Smooth muscle cell of the coronary artery (primary cell): ENCODE data around the gene KDM1A. TPM values are rescaled to one million over a fixed set of nuclear protein-coding genes. Genes with fewer than 3 reads are reported as not detected.

Experiments used
- total RNA-seq: library from RNA; depleted of rRNA; stranded (reverse); fragments of >200 nt; gene quantifications from 2 replicates; pipeline ENCODE4 v1.2.3, GENCODE V29; 2014; ENCODE audit warnings: low replicate concordance

The KDM1A gene
- total RNA-seq, result 59.1 and 132 TPM in 2 replicates

DNA sequence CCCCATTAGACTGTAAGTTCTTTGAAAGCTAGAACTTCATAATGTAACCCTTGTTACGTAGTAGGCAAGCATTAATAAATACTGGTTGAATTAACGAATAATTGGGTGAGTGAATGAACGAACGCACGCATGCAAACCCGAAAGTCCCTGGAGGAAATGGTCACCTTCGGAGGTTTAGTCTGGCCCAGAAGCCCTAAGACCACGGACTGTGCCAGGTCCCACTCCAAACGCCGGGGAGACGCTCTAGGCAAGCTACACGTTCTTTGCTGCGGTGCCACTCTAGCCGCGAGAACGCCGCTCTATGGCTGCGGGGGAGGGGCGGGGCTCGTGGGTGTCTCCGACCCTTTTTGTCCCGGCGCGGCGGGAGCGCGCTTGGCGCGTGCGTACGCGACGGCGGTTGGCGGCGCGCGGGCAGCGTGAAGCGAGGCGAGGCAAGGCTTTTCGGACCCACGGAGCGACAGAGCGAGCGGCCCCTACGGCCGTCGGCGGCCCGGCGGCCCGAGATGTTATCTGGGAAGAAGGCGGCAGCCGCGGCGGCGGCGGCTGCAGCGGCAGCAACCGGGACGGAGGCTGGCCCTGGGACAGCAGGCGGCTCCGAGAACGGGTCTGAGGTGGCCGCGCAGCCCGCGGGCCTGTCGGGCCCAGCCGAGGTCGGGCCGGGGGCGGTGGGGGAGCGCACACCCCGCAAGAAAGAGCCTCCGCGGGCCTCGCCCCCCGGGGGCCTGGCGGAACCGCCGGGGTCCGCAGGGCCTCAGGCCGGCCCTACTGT lies at the start of gene KDM1A:
KDM1A (plus strand) TSS at position 375 of the 769 bp plus-strand sequence; CDS start at position 504, 129 bp downstream.

GRCh38 chr1:22972760-22973159 lies 46.5 kb upstream of the KDM1A start, which contains the start of gene LACTBL1:
LACTBL1 (minus strand) TSS chr1:22972866; CDS start chr1:22972316, 550 bp downstream.

Other genes starting within 250 kb of the KDM1A start
- gene LACTBL1, start 46.6 kb upstream of the KDM1A start, total RNA-seq, result not detected in 2 replicates
- 0.35 TPM in 1 of 2 replicates, not detected in the other for gene TEX46, start 3.6 kb upstream of the KDM1A start, total RNA-seq
- gene LUZP1, start 149.4 kb downstream of the KDM1A start, total RNA-seq, result 8.1 and 26.9 TPM in 2 replicates
- gene HTR1D, start 198.0 kb downstream of the KDM1A start, total RNA-seq, result 0.08 TPM in 1 of 2 replicates, not detected in the other